ENCODE results near the gene PIP5K1C.

The PIP5K1C gene

GRCh38 chr19:3627351-3627723 lies 72.9 kb downstream of the PIP5K1C start:
- no peak for TF ChIP-seq CTCF (IDR thresholded peaks at IDR 0.05; ENCODE audit: insufficient read depth, missing control alignments)
- DNase-seq (ENCODE audit: insufficient read length, low spot score) (no peak), FAIRE-seq (no peak)

- FAIRE-seq (no peak), DNase-seq (ENCODE audit: insufficient read length, low spot score) (peak; percentile 100)
- TF ChIP-seq CTCF (IDR thresholded peaks at IDR 0.05; ENCODE audit: insufficient read depth, missing control alignments), result no peak
Observed at GRCh38 chr19:3626473-3627350, 73.6 kb downstream of the PIP5K1C start, which contains the start of gene CACTIN. Gene CACTIN, minus strand, starts transcription at chr19:3626790. Its CDS starts 28 bp downstream, at chr19:3626762.

- no peak for DNase-seq (ENCODE audit: insufficient read length, low spot score)
- FAIRE-seq, result no peak
- TF ChIP-seq CTCF (IDR thresholded peaks at IDR 0.05; ENCODE audit: insufficient read depth, missing control alignments), result no peak
Observed at GRCh38 chr19:3625996-3626472, 74.2 kb downstream of the PIP5K1C start.

- FAIRE-seq (no peak), DNase-seq (ENCODE audit: insufficient read length, low spot score) (no peak)
- TF ChIP-seq CTCF (IDR thresholded peaks at IDR 0.05; ENCODE audit: insufficient read depth, missing control alignments), result no peak
Observed at GRCh38 chr19:3623716-3624115, 76.6 kb downstream of the PIP5K1C start.

- FAIRE-seq (no peak), DNase-seq (ENCODE audit: insufficient read length, low spot score) (no peak)
- no peak for TF ChIP-seq CTCF (IDR thresholded peaks at IDR 0.05; ENCODE audit: insufficient read depth, missing control alignments)
Observed at GRCh38 chr19:3622224-3622623, 78.0 kb downstream of the PIP5K1C start.

GRCh38 chr19:3621689-3622088 lies 78.6 kb downstream of the PIP5K1C start:
- no peak for TF ChIP-seq CTCF (IDR thresholded peaks at IDR 0.05; ENCODE audit: insufficient read depth, missing control alignments)
- FAIRE-seq (no peak), DNase-seq (ENCODE audit: insufficient read length, low spot score) (no peak)

All from D721Med (cell line).